Right cardiac atrium (tissue), 5 donors: ENCODE results near the gene ELANE. TPM values are rescaled to one million over a fixed set of nuclear protein-coding genes. Genes with fewer than 3 reads are reported as not detected.
"Not testable (repeated sequence)": the region's sequence is repeated elsewhere in the genome, so short reads cannot be mapped to it uniquely, and the experiment has no call there.

Experiments
- ATAC-seq, 2 donors: fragments of 200-7000 bp; cut with Tn5 transposase; one replicate each; pipeline versions ENCODE4 v1.8.0 to v1.9.1; 2020; ENCODE audit warnings: moderate library complexity in 2 of 2, mild to moderate bottlenecking in 1 of 2
- DNase-seq, 3 donors: peaks; one replicate each; pipeline ENCODE4 v3.0.0-alpha.2; 2020
- H3K27ac ChIP-seq: one replicate; pipeline ENCODE4 v1.5.1; 2013; ENCODE audit warnings: mild to moderate bottlenecking, low read length, control low read depth, moderate library complexity
- H3K27me3 ChIP-seq: one replicate; pipeline ENCODE4 v1.6.1; 2013; ENCODE audit not compliant: control insufficient read depth, insufficient read depth
- H3K4me1 ChIP-seq: one replicate; pipeline ENCODE4 v1.6.1; 2013; ENCODE audit warnings: low read length; ENCODE audit not compliant: control insufficient read depth, insufficient read depth
- H3K4me3 ChIP-seq: one replicate; pipeline ENCODE4 v1.5.1; 2013; ENCODE audit warnings: low read length, control low read depth
- H3K9me3 ChIP-seq: one replicate; pipeline ENCODE4 v1.6.1; 2013; ENCODE audit warnings: low read length; ENCODE audit not compliant: control insufficient read depth
- WGBS: extraction: QIAGEN DNeasy Blood & Tissue Kit; methylation state at CpG from one replicate; pipeline ENCODE4 v1.1.7; 2013; 5-methylcytosine and 5-hydroxymethylcytosine counted together
- intact Hi-C, 4 donors: fragments of 100-400 bp; cut with DNase I; formaldehyde crosslinking; loops; one replicate each; pipeline versions ENCODE4 v1.11.0 to v1.14.0; 2022 to 2023
- polyA plus RNA-seq: library from polyadenylated mRNA; stranded (reverse); fragments of 200-250 nt; gene quantifications from one replicate; pipeline ENCODE4 v1.2.3, GENCODE V29; 2013
- total RNA-seq, 4 donors: library from RNA; stranded (reverse); fragmentation: NEBNext Ultra II Directional; extraction: Animal tissue kit (Norgen Biotek cat#: 25700); gene quantifications; one replicate each; pipeline ENCODE4 v1.2.1, GENCODE V29; 2021
- donor health status: healthy with polysubstance abuse.
- donor health status: DM: no; HTN: yes; CAD: no.
- donor health status: DM: no; HTN: no; CAD: no.
- donor health status: DM: no; HTN: yes; CAD: no; lungs with severe emphysema.
- donor health status: DM: yes; HTN: yes; CAD: no.

The ELANE gene
- total and polyA plus RNA-seq, 5 donors, result 0.85 to 3.4 (median 2.0) TPM

- intact Hi-C loops, result no loop called here
- DNase-seq (peak in 1 of 3 donors; percentile 11), ATAC-seq (no peak)
- H3K27me3 ChIP-seq, result no peaks in the 10 kb centered on the region
- H3K4me3 ChIP-seq, result no peak overlapping the region
- 92% methylated on average over 28 of the region's 28 CpGs for WGBS
- no peaks in the 10 kb centered on the region for H3K4me1 ChIP-seq
- H3K9me3 ChIP-seq, result no peaks in the 10 kb centered on the region
- H3K27ac ChIP-seq, result no peak overlapping the region
Measured at GRCh38 chr19:875265-875879, 23.3 kb downstream of the ELANE start.

GRCh38 chr19:876089-876488 is 24.0 kb downstream of the ELANE start:
- 76% methylated on average over 18 of the region's 18 CpGs for WGBS
- Histone ChIP-seq H3K27me3 (no peaks in the 10 kb centered on the region), H3K4me3 (no peak overlapping the region), H3K27ac (no peak overlapping the region), H3K9me3 (no peaks in the 10 kb centered on the region), H3K4me1 (no peaks in the 10 kb centered on the region)
- ATAC-seq (no peak), DNase-seq (no peak)
- intact Hi-C loops, result no loop called here

GRCh38 chr19:876780-877314 is 24.7 kb downstream of the ELANE start:
- DNase-seq, result peak in 1 of 3 donors; percentile 12
- no peaks in the 10 kb centered on the region for H3K27me3 ChIP-seq
- ATAC-seq, result no peak
- WGBS, result 94% methylated on average over 29 of the region's 29 CpGs
- H3K4me1 ChIP-seq, result no peaks in the 10 kb centered on the region
- intact Hi-C loops, result no loop called here
- H3K4me3 ChIP-seq, result no peak overlapping the region
- no peak overlapping the region for H3K27ac ChIP-seq
- no peaks in the 10 kb centered on the region for H3K9me3 ChIP-seq

DNA sequence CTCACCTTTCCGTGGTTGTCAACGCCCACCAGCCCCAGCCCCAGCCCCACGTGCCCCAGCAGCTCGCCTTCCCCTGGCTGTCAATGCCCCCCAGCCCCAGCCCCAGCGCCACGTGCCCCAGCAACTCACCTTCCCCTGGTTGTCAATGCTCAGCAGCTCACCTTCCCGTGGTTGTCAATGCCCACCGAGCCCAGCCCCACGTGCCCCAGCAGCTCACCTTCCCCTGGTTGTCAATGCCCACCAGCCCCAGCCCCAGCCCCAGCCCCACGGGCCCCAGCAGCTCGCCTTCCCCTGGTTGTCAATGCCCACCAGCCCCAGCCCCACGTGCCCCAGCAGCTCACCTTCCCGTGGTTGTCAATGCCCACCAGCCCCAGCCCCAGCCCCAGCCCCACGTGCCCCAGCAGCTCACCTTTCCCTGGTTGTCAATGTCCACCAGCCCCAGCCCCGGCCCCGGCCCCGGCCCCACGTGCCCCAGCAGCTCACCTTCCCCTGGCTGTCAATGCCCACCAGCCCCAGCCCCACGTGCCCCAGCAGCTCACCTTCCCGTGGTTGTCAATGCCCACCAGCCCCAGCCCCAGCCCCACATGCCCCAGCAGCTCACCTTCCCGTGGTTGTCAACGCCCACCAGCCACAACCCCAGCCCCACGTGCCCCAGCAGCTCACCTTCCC is 26.0 kb downstream of the ELANE start:
- ATAC-seq, intact Hi-C loops, H3K4me3 ChIP-seq, H3K9me3 ChIP-seq, H3K4me1 ChIP-seq, H3K27ac ChIP-seq, H3K27me3 ChIP-seq, DNase-seq: not testable (repeated sequence)
- 92% methylated on average over 23 of the region's 23 CpGs for WGBS

DNA sequence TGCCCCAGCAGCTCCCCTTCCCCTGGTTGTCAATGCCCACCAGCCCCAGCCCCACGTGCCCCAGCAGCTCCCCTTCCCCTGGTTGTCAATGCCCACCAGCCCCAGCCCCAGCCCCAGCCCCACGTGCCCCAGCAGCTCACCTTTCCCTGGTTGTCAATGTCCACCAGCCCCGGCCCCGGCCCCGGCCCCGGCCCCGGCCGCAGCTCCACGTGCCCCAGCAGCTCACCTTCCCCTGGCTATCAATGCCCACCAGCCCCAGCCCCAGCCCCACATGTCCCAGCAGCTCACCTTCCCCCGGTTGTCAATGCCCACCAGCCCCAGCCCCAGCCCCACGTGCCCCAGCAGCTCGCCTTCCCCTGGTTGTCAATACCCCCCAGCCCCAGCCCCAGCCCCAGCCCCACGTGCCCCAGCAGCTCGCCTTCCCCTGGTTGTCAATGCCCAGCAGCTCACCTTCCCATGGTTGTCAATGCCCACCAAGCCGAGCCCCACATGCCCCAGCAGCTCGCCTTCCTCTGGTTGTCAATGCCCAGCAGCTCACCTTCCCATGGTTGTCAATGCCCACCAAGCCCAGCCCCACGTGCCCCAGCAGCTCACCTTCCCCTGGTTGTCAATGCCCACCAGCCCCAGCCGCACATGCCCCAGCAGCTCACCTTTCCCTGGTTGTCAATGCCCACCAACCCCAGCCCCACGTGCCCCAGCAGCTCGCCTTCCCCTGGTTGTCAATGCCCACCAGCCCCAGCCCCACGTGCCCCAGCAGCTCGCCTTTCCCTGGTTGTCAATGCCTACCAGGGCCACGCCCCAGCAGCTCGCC is 26.9 kb downstream of the ELANE start:
- ATAC-seq, H3K27me3 ChIP-seq, H3K4me3 ChIP-seq, H3K4me1 ChIP-seq, intact Hi-C loops, H3K9me3 ChIP-seq, H3K27ac ChIP-seq: not testable (repeated sequence)
- DNase-seq, result peak in 1 of 3 donors; percentile 51
- WGBS, result 90% methylated on average over 24 of the region's 24 CpGs

DNA sequence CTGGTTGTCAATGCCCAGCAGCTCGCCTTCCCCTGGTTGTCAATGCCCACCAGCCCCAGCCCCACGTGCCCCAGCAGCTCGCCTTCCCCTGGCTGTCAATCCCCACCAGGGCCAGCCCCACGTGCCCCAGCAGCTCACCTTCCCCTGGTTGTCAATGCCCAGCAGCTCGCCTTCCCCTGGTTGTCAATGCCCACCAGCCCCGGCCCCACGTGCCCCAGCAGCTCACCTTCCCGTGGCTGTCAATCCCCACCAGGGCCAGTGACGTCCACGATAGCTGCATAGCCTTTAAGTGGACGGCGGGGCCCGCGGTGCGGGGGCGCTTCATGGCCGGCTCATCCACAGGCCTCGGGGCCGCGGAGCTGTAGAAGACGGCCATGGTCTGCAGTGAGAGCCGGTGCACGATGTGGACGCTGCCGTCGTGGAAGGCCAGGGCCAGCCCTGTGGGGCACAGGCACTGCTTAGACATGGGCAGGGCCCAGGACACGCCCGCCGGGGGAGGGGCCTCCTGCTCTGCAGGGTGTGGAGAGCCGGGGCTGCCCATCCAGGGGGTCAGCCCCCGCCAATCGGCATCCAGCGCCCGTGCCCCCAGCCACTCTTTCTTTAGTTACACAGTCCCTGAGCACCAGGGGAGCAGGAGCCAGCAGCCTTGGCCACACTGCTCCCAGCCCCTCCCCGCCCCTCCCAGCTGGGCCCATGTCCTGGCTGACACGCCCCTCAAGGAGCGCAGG is 27.8 kb downstream of the ELANE start:
- 88% methylated on average over 37 of the region's 37 CpGs for WGBS
- DNase-seq (peak in 1 of 3 donors; percentile 50), ATAC-seq (no peak)
- Histone ChIP-seq H3K9me3 (no peaks in the 10 kb centered on the region), H3K4me3 (no peak overlapping the region), H3K4me1 (no peaks in the 10 kb centered on the region), H3K27ac (no peak overlapping the region), H3K27me3 (no peaks in the 10 kb centered on the region)
- intact Hi-C loops, result no loop called here

DNA sequence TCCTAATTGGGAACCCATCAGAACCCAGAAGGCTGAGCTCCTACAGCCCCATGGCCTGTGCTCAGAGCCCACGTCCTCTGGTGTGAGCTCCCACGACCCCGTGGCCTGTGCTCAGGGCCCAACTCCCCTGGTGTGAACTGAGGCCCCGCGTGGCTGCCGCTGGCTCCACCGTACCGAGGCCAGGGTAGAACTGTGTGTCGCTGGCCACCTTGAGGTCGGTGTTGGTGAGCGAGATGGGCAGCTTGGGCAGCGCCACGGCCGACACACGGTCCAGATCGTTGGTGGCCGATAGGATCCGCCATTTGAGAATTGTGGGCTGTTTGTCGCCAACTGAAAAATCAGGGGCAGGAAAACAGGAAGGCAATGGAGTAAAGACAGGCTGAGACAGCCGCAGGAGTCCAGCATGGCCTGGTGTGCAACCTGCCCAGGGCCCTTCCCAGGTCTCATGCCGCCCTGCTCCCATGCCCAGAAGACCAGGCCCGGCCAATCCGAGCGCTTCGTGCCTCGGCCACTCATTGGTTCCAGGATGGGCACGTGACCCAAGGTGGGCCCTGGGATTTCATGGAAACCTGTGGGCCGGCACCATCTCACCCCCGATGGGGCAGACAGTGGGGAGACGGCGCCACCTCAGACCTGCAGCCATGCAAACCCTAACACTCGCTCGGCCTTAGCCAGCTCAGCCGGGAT is 29.4 kb downstream of the ELANE start:
- no peaks in the 10 kb centered on the region for H3K9me3 ChIP-seq
- H3K27me3 ChIP-seq, result no peaks in the 10 kb centered on the region
- intact Hi-C loops, result no loop called here
- DNase-seq, result no peak
- no peak overlapping the region for H3K27ac ChIP-seq
- no peak overlapping the region for H3K4me3 ChIP-seq
- WGBS, result 97% methylated on average over 34 of the region's 34 CpGs
- ATAC-seq, result no peak
- no peaks in the 10 kb centered on the region for H3K4me1 ChIP-seq

GRCh38 chr19:882871-883497 is 30.9 kb downstream of the ELANE start:
- intact Hi-C loops, result no loop called here
- no peak for ATAC-seq
- 95% methylated on average over 26 of the region's 30 CpGs for WGBS

DNA sequence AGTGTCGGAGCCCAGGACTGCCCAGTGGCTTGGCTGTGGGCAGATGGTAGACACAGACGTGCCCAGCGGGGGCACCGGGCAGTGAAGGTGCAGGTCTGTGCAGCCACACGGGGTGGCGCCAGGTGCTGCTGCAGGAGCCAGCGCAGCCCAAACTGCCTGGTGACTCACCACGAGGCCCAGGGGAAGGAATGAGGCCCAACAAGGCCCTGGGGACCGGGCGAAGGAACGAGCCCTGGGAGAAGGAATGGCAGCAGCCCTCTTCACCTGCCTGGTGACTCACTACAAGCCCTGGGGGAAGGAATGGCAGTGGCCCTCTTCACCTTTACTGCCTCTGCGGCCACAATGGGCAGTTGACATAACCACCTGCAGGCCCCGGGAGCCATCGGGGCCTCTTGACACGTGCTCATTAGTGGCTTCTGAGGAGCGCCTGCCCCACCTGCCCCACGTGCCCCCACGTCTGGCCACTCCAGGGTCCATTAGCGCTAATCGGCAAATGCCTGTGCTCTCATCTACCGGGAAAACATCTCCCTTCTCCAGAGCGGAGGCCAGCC is 31.6 kb downstream of the ELANE start:
- H3K27ac ChIP-seq, result no peak overlapping the region
- H3K27me3 ChIP-seq, result no peaks in the 10 kb centered on the region
- no peaks in the 10 kb centered on the region for H3K9me3 ChIP-seq
- WGBS, result 93% methylated on average over 22 of the region's 22 CpGs
- intact Hi-C loops, result no loop called here
- H3K4me1 ChIP-seq, result no peaks in the 10 kb centered on the region
- no peak overlapping the region for H3K4me3 ChIP-seq
- ATAC-seq (no peak), DNase-seq (peak in 1 of 3 donors; percentile 28)

More at GRCh38 chr19:882871-883497, 30.9 kb downstream of the ELANE start:
- H3K27ac ChIP-seq, result no peak overlapping the region
- H3K4me3 ChIP-seq, result no peak overlapping the region
- H3K27me3 ChIP-seq, result no peaks in the 10 kb centered on the region
- no peaks in the 10 kb centered on the region for H3K4me1 ChIP-seq
- DNase-seq, result peak in 1 of 3 donors; percentile 39
- H3K9me3 ChIP-seq, result no peaks in the 10 kb centered on the region
